GM19240 (cell line): ENCODE data around the gene POLR1A.

Experiments
- DNase-seq: peaks from one replicate; pipeline ENCODE4 v3.0.0; 2011; ENCODE audit warnings: low spot score; ENCODE audit not compliant: insufficient read length

The POLR1A gene

GRCh38 chr2:86097114-86097896 is 8.4 kb downstream of the POLR1A start:
- DNase-seq, result no peak

- no peak for DNase-seq
Measured at GRCh38 chr2:86094229-86094628, 11.5 kb downstream of the POLR1A start.

- DNase-seq, result no peak
Measured at GRCh38 chr2:86087936-86088850, 17.5 kb downstream of the POLR1A start.

GRCh38 chr2:86082756-86083155 is 22.9 kb downstream of the POLR1A start:
- no peak for DNase-seq

GRCh38 chr2:86081724-86082123 is 24.0 kb downstream of the POLR1A start:
- no peak for DNase-seq

- peak; percentile 54 for DNase-seq
Measured at GRCh38 chr2:86079981-86080911, 25.4 kb downstream of the POLR1A start.

GRCh38 chr2:86078774-86079545 is 26.7 kb downstream of the POLR1A start:
- no peak for DNase-seq

GRCh38 chr2:86075886-86076285 is 29.8 kb downstream of the POLR1A start:
- DNase-seq, result no peak

- DNase-seq, result no peak
Measured at GRCh38 chr2:86074811-86075210, 30.9 kb downstream of the POLR1A start.

GRCh38 chr2:86074256-86074655 is 31.4 kb downstream of the POLR1A start:
- DNase-seq, result no peak

- no peak for DNase-seq
Measured at GRCh38 chr2:86073225-86073624, 32.5 kb downstream of the POLR1A start.

- DNase-seq, result no peak
Measured at GRCh38 chr2:86072271-86072858, 33.3 kb downstream of the POLR1A start.

- no peak for DNase-seq
Measured at GRCh38 chr2:86070868-86071267, 34.8 kb downstream of the POLR1A start.

GRCh38 chr2:86069783-86070339 is 35.8 kb downstream of the POLR1A start:
- DNase-seq, result no peak

GRCh38 chr2:86069091-86069685 is 36.5 kb downstream of the POLR1A start:
- no peak for DNase-seq

- DNase-seq, result no peak
Measured at GRCh38 chr2:86068648-86069047, 37.0 kb downstream of the POLR1A start.

GRCh38 chr2:86068136-86068588 is 37.5 kb downstream of the POLR1A start:
- DNase-seq, result no peak

GRCh38 chr2:86066915-86067314 is 38.8 kb downstream of the POLR1A start:
- DNase-seq, result no peak

GRCh38 chr2:86066007-86066578 is 39.6 kb downstream of the POLR1A start:
- DNase-seq, result no peak
